Liver (tissue), 9 donors: Measurements from ENCODE around the gene TSC22D3. TPM values are rescaled to one million over a fixed set of nuclear protein-coding genes. Genes with fewer than 3 reads are reported as not detected.
A peak's percentile ranks its signal among the peaks of the same experiment; 100 is the strongest.

Source experiments
- DNase-seq: peaks from one replicate; pipeline ENCODE4 v3.0.0-alpha.2; 2017; ENCODE audit warnings: low spot score
- H3K27ac ChIP-seq, 2 donors: one replicate each; pipeline ENCODE4 v1.7.0; 2013; ENCODE audit warnings: inconsistent platforms in 2 of 2, low read length in 2 of 2, control low read depth in 1 of 2, low read depth in 1 of 2, mild to moderate bottlenecking in 1 of 2
- H3K27me3 ChIP-seq, 4 donors: one replicate each; pipeline versions ENCODE4 v1.6.1 to v1.7.0; 2013; ENCODE audit warnings: low read length in 3 of 4, inconsistent platforms in 1 of 4, mild to moderate bottlenecking in 1 of 4, moderate library complexity in 1 of 4; ENCODE audit not compliant: control insufficient read depth in 4 of 4, insufficient read depth in 4 of 4
- H3K36me3 ChIP-seq, 4 donors: one replicate each; pipeline versions ENCODE4 v1.6.1 to v1.7.0; 2013; ENCODE audit warnings: low read length in 3 of 4, mild to moderate bottlenecking in 3 of 4, low read depth in 1 of 4, moderate library complexity in 1 of 4; ENCODE audit not compliant: control insufficient read depth in 4 of 4, insufficient read depth in 3 of 4
- H3K4me1 ChIP-seq, 4 donors: one replicate each; pipeline versions ENCODE4 v1.6.1 to v1.7.0; 2013; ENCODE audit warnings: low read length in 3 of 4, mild to moderate bottlenecking in 3 of 4, moderate library complexity in 1 of 4; ENCODE audit not compliant: control insufficient read depth in 4 of 4, insufficient read depth in 4 of 4
- H3K4me3 ChIP-seq, 3 donors: one replicate each; pipeline versions ENCODE4 v1.6.1 to v1.7.0; 2013; ENCODE audit warnings: low read length in 3 of 3, control low read depth in 1 of 3, low read depth in 1 of 3, mild to moderate bottlenecking in 1 of 3
- H3K9ac ChIP-seq, 2 donors: one replicate each; pipeline ENCODE4 v1.7.0; 2013; ENCODE audit warnings: low read length in 2 of 2, mild to moderate bottlenecking in 2 of 2, moderate library complexity in 2 of 2, control low read depth in 1 of 2, low read depth in 1 of 2
- H3K9me3 ChIP-seq, 4 donors: one replicate each; pipeline versions ENCODE4 v1.6.1 to v1.7.0; 2013; ENCODE audit warnings: low read length in 3 of 4; ENCODE audit not compliant: control insufficient read depth in 4 of 4
- CTCF ChIP-seq: fragments of 150-350 bp; IDR thresholded peaks from 2 replicates; pipeline ENCODE4 v1.5.1; 2017; ENCODE audit warnings: improper control_type of control experiment, low read depth, low read length; ENCODE audit not compliant: missing input control
- EGR1 ChIP-seq, 2 donors: IDR thresholded peaks; 2 replicates each; pipeline ENCODE4 v1.6.1; 2016 to 2018; ENCODE audit warnings: antibody characterized with exemption in 2 of 2, low read depth in 2 of 2
- FOXA1 ChIP-seq: IDR thresholded peaks from 2 replicates; pipeline ENCODE4 v1.6.1; 2016; ENCODE audit warnings: antibody characterized with exemption
- FOXA2 ChIP-seq: IDR thresholded peaks from 2 replicates; pipeline ENCODE4 v1.6.1; 2016; ENCODE audit warnings: antibody characterized with exemption
- GABPA ChIP-seq, 2 donors: IDR thresholded peaks in 1 of 2; conservative IDR thresholded peaks in 1 of 2; 2 replicates each; pipeline ENCODE4 v1.6.1; 2016; ENCODE audit warnings: antibody characterized with exemption in 2 of 2, mild to moderate bottlenecking in 1 of 2, moderate library complexity in 1 of 2
- HNF4A ChIP-seq, 2 donors: conservative IDR thresholded peaks; 2 replicates each; pipeline ENCODE4 v1.6.1; 2016; ENCODE audit warnings: antibody characterized with exemption in 2 of 2, mild to moderate bottlenecking in 2 of 2
- HNF4G ChIP-seq: IDR thresholded peaks from 2 replicates; pipeline ENCODE4 v1.6.1; 2016; ENCODE audit warnings: antibody characterized with exemption
- JUND ChIP-seq, 2 donors: IDR thresholded peaks; 2 replicates each; pipeline ENCODE4 v1.6.1; 2016; ENCODE audit warnings: antibody characterized with exemption in 2 of 2
- NR2F2 ChIP-seq: IDR thresholded peaks from 2 replicates; pipeline ENCODE4 v1.6.1; 2016; ENCODE audit warnings: antibody characterized with exemption
- RAD21 ChIP-seq, 2 donors: IDR thresholded peaks; 2 replicates each; pipeline ENCODE4 v1.6.1; 2016; ENCODE audit warnings: antibody characterized with exemption in 2 of 2, mild to moderate bottlenecking in 2 of 2
- RXRA ChIP-seq, 2 donors: IDR thresholded peaks; 2 replicates each; pipeline ENCODE4 v1.6.1; 2017 to 2018; ENCODE audit warnings: antibody characterized with exemption in 2 of 2, mild to moderate bottlenecking in 1 of 2
- SP1 ChIP-seq: IDR thresholded peaks from 2 replicates; pipeline ENCODE4 v1.6.1; 2018; ENCODE audit warnings: antibody characterized with exemption, mild to moderate bottlenecking
- TAF1 ChIP-seq: conservative IDR thresholded peaks from 2 replicates; pipeline ENCODE4 v1.6.1; 2016; ENCODE audit warnings: antibody characterized with exemption, mild to moderate bottlenecking
- YY1 ChIP-seq: IDR thresholded peaks from 2 replicates; pipeline ENCODE4 v1.6.1; 2016; ENCODE audit warnings: antibody characterized with exemption, mild to moderate bottlenecking
- WGBS: extraction: QIAGEN DNeasy Blood & Tissue Kit; methylation state at CpG from one replicate; pipeline ENCODE4 v1.1.7; 2013; 5-methylcytosine and 5-hydroxymethylcytosine counted together
- polyA plus RNA-seq, 2 donors: library from polyadenylated mRNA; stranded (reverse) in 1 of 2; unstranded in 1 of 2; fragments of 200-250 nt in 1 of 2; fragments of >200 nt in 1 of 2; fragmentation: Nextera tagmentation in 1 of 2; extraction: Ambion mirVana in 1 of 2; gene quantifications; one replicate each; pipeline versions ENCODE4 v1.2.1 to v1.2.3, GENCODE V29; 2013 to 2015
- total RNA-seq, 2 donors: library from RNA; depleted of rRNA; stranded (reverse); fragments of >200 nt; gene quantifications; one replicate each; pipeline ENCODE4 v1.2.3, GENCODE V29; 2014
- TF ChIP-seq, protein P1 (sequence below): IDR thresholded peaks from 2 replicates; pipeline ENCODE4 v1.6.1; 2016; ENCODE audit warnings: antibody characterized with exemption
- TF ChIP-seq, protein P2 (sequence below): IDR thresholded peaks from 2 replicates; pipeline ENCODE4 v1.6.1; 2016; ENCODE audit warnings: antibody characterized with exemption
- TF ChIP-seq, protein P3 (sequence below): IDR thresholded peaks from 2 replicates; pipeline ENCODE4 v1.6.1; 2016; ENCODE audit warnings: antibody characterized with exemption
- TF ChIP-seq, protein P4 (sequence below): IDR thresholded peaks from 2 replicates; pipeline ENCODE4 v1.6.1; 2016; ENCODE audit warnings: antibody characterized with exemption, mild to moderate bottlenecking
- donor health status: healthy.
- donor health status: healthy.
- donor health status: healthy.
- donor health status: healthy.
- donor health status: healthy.

TSC22D3 gene
- total and polyA plus RNA-seq, 4 donors = 10.5 to 128 (median 48.1) TPM

DNA sequence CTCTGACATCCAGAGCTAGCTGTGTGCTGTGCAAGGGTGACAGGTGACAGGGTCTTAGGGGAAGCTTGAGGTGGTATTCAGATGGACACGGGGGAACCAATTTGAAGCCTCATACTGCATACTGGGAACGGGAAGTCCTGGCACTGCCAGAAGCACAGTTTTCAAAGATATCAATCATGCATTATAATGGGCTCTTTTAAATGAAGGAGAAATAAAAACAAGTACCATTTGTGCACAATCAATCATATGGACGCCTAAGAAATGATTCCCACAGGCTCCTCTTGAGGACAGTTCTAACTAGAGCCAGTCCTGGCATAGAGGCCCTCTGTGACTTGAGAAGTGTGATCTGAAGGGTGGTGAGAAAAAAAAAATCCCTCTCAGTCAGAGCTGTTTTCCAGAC is 50.9 kb downstream of the TSC22D3 start (continued):
- TF ChIP-seq, protein P1, sequence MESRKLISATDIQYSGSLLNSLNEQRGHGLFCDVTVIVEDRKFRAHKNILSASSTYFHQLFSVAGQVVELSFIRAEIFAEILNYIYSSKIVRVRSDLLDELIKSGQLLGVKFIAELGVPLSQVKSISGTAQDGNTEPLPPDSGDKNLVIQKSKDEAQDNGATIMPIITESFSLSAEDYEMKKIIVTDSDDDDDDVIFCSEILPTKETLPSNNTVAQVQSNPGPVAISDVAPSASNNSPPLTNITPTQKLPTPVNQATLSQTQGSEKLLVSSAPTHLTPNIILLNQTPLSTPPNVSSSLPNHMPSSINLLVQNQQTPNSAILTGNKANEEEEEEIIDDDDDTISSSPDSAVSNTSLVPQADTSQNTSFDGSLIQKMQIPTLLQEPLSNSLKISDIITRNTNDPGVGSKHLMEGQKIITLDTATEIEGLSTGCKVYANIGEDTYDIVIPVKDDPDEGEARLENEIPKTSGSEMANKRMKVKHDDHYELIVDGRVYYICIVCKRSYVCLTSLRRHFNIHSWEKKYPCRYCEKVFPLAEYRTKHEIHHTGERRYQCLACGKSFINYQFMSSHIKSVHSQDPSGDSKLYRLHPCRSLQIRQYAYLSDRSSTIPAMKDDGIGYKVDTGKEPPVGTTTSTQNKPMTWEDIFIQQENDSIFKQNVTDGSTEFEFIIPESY = no peak

GRCh38 chrX:107723511-107723910 is 52.1 kb downstream of the TSC22D3 start:
- 92% methylated on average over 4 of the region's 4 CpGs for WGBS
- Histone ChIP-seq H3K4me3 (no peak overlapping the region), H3K9ac (no peak overlapping the region), H3K27me3 (no peaks in the 10 kb centered on the region), H3K4me1 (peaks cover 13 to 34% (median 17%) of the 10 kb centered on the region in 4 donors), H3K9me3 (no peaks in the 10 kb centered on the region), H3K36me3 (no peaks in the 10 kb centered on the region), H3K27ac (no peak overlapping the region)
- TF ChIP-seq NR2F2 (no peak), HNF4G (no peak), HNF4A (conservative IDR thresholded peaks at IDR 0.05) (no peak), FOXA2 (no peak), SP1 (no peak), RAD21 (IDR thresholded peaks at IDR 0.05) (no peak), EGR1 (IDR thresholded peaks at IDR 0.05; ENCODE audit: low read depth in 2 of 2) (no peak), JUND (IDR thresholded peaks at IDR 0.05) (no peak), RXRA (IDR thresholded peaks at IDR 0.05) (no peak), YY1 (no peak)
- TF ChIP-seq, protein P2, sequence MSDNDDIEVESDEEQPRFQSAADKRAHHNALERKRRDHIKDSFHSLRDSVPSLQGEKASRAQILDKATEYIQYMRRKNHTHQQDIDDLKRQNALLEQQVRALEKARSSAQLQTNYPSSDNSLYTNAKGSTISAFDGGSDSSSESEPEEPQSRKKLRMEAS = no peak
- TF ChIP-seq, protein P3, sequence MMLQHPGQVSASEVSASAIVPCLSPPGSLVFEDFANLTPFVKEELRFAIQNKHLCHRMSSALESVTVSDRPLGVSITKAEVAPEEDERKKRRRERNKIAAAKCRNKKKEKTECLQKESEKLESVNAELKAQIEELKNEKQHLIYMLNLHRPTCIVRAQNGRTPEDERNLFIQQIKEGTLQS = no peak
- no peak for DNase-seq

DNA sequence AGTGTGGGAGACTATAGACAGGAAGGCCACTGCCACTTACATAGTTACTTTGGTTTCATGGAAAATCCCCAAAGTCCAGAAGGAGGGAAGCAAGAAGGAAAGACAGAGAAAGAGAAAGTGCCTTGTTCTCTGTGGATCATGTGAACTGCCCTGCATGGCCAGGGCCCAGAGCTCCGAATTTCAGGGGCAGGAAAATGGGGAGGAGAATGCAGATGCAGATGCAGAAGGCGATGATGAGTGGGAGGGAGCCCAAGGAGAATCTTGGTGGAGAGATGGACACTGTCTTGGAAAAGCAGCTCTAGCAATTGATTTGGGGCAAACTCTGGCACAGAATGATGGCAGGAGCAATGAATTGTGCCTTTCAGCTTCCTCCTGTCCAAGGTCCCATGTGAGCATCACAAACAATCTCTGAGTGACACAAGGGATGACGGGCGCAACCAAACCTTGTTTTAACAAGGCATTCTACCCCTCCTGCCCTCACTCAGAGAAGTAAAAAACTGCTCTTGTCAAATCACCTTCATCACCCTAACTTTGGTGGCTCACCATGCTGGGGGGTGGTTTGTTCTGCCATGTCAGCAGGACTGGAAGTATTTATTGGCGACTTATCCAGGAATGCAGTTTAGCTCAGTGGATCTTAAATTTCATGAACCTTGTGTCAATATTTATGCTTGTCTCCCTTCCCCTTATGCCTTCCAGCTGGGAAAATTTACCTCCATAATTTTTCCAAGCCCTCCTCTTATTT is 53.5 kb downstream of the TSC22D3 start:
- H3K4me3 ChIP-seq = no peak overlapping the region
- TF ChIP-seq, protein P2 = no peak
- TF ChIP-seq, protein P1 = no peak
- TF ChIP-seq HNF4A (conservative IDR thresholded peaks at IDR 0.05) (no peak), FOXA2 (no peak), FOXA1 (no peak), GABPA (IDR thresholded peaks at IDR 0.05 in 1 of 2, conservative IDR thresholded peaks at IDR 0.05 in 1 of 2) (no peak), NR2F2 (no peak), RXRA (IDR thresholded peaks at IDR 0.05) (no peak), HNF4G (no peak), TAF1 (no peak), RAD21 (IDR thresholded peaks at IDR 0.05) (no peak), YY1 (no peak), SP1 (no peak), JUND (IDR thresholded peaks at IDR 0.05) (no peak), EGR1 (IDR thresholded peaks at IDR 0.05; ENCODE audit: low read depth in 2 of 2) (no peak), CTCF (no peak)
- TF ChIP-seq, protein P4, sequence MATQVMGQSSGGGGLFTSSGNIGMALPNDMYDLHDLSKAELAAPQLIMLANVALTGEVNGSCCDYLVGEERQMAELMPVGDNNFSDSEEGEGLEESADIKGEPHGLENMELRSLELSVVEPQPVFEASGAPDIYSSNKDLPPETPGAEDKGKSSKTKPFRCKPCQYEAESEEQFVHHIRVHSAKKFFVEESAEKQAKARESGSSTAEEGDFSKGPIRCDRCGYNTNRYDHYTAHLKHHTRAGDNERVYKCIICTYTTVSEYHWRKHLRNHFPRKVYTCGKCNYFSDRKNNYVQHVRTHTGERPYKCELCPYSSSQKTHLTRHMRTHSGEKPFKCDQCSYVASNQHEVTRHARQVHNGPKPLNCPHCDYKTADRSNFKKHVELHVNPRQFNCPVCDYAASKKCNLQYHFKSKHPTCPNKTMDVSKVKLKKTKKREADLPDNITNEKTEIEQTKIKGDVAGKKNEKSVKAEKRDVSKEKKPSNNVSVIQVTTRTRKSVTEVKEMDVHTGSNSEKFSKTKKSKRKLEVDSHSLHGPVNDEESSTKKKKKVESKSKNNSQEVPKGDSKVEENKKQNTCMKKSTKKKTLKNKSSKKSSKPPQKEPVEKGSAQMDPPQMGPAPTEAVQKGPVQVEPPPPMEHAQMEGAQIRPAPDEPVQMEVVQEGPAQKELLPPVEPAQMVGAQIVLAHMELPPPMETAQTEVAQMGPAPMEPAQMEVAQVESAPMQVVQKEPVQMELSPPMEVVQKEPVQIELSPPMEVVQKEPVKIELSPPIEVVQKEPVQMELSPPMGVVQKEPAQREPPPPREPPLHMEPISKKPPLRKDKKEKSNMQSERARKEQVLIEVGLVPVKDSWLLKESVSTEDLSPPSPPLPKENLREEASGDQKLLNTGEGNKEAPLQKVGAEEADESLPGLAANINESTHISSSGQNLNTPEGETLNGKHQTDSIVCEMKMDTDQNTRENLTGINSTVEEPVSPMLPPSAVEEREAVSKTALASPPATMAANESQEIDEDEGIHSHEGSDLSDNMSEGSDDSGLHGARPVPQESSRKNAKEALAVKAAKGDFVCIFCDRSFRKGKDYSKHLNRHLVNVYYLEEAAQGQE = no peak
- TF ChIP-seq, protein P3 = no peak
- no peaks in the 10 kb centered on the region for H3K36me3 ChIP-seq
- WGBS = 71% methylated on average over 5 of the region's 5 CpGs
- H3K9ac ChIP-seq = no peak overlapping the region
- H3K27me3 ChIP-seq = no peaks in the 10 kb centered on the region
- no peaks in the 10 kb centered on the region for H3K9me3 ChIP-seq
- peaks cover 14 to 26% (median 16%) of the 10 kb centered on the region in 4 donors for H3K4me1 ChIP-seq
- no peak for DNase-seq
- H3K27ac ChIP-seq = peak overlapping the region in 1 of 2 donors; percentile 25
